T-helper 1 cell treated with Interleukin-12 subunit alpha and Interleukin-12 subunit beta and Interleukin-4 antibody, amounts not matched to agents 30 μg/mL and 1 μg/mL, for 36 hours (primary cell): ENCODE data around the gene SEC31A.
A peak's percentile ranks its signal among the peaks of the same experiment; 100 is the strongest.
"Not testable (repeated sequence)": the region's sequence is repeated elsewhere in the genome, so short reads cannot be mapped to it uniquely, and the experiment has no call there.

Experiments used
- H3K27ac Mint-ChIP-seq: one replicate; pipeline ENCODE4 v1.8.0; 2021; ENCODE audit warnings: mild to moderate bottlenecking, mixed read lengths
- H3K27me3 Mint-ChIP-seq: one replicate; pipeline ENCODE4 v1.8.0; 2021; ENCODE audit warnings: low read depth, mixed read lengths
- H3K36me3 Mint-ChIP-seq: one replicate; pipeline ENCODE4 v1.8.0; 2021; ENCODE audit warnings: low read depth, mixed read lengths
- H3K4me1 Mint-ChIP-seq: one replicate; pipeline ENCODE4 v1.8.0; 2021; ENCODE audit warnings: low read depth, mixed read lengths
- H3K4me3 Mint-ChIP-seq: one replicate; pipeline ENCODE4 v1.8.0; 2021; ENCODE audit warnings: mild to moderate bottlenecking, moderate library complexity, mixed read lengths
- H3K9me3 Mint-ChIP-seq: one replicate; pipeline ENCODE4 v1.8.0; 2021; ENCODE audit warnings: mixed read lengths

SEC31A gene

DNA sequence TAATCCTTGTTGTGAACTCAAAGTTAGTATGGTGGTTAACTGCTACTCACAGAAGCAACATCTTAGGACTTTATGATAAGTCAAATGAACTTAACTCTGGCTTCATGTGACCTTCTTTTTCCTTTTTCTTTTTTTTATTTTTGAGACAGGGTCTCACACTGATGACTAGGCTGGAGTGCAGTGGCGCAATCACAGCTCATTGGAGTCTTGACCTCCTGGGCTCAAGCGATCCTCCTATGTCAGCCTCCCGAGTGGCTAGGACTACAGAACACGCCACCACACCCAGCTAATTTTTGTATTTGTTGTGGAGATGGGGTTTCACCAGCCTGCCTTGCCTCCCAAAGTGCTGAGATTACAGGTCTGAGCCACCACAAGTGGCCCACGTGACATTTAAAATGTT is 22.4 kb downstream of the SEC31A start:
- Mint-ChIP-seq H3K4me3 (no peak overlapping the region), H3K27ac (no peak overlapping the region), H3K4me1 (peaks cover 24% of the 10 kb centered on the region), H3K27me3 (no peaks in the 10 kb centered on the region), H3K36me3 (peaks cover 56% of the 10 kb centered on the region), H3K9me3 (no peaks in the 10 kb centered on the region)

DNA sequence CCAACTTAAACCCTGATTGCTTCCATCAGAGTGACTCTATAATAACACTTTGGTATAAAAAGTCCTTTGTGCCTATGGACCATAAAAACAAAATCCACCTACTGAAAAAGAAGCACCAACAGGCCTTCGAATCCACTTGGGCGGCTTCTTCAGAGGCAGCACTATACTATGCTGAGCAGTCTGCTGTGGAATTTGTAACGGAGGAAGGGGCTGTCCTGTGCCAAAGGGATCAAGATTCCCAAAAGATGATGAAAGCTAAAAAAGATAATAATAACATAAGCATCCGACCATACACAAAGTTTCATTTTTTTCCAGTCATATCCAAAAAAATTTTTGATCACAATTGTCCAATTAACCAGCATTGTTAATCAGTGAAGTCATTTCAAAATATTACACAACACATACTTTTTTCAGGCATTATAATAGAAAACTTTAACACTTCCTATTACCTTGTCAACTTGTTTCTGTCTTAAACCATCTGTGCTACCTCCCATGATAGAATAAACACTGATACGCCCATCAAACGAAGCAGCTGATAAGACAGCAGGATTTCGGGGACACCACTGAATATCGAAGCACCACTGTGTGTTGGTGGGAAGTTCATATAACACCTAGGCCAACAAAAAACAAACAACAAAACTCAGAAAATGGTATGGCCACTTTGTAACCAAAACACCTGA is 24.1 kb downstream of the SEC31A start:
- Mint-ChIP-seq H3K27ac (peak overlapping the region; percentile 62), H3K36me3 (peaks cover 62% of the 10 kb centered on the region), H3K4me3 (no peak overlapping the region), H3K27me3 (no peaks in the 10 kb centered on the region), H3K9me3 (no peaks in the 10 kb centered on the region), H3K4me1 (peaks cover 24% of the 10 kb centered on the region)

DNA sequence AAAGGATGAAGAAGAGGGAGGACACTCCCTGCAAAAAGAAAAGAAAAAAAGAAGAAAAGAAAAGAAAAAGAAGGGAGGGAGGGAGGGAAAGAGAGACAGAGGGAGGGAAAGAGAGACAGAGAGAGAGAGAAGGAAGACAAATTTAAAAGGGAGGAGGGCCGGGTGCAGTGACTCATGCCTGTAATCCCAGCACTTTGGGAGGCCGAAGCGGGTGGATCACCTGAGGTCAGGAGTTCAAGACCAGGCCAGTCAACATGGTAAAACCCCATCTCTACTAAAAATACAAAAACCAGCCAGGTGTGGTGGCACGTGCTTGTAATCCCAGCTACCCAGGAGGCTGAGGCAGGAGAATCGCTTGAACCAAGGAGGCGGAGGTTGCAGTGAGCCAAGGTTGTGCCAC is 24.9 kb downstream of the SEC31A start:
- not testable (repeated sequence) for H3K27me3 Mint-ChIP-seq, H3K9me3 Mint-ChIP-seq
- Mint-ChIP-seq H3K4me3 (peak overlapping the region; percentile 1), H3K4me1 (peaks cover 26% of the 10 kb centered on the region), H3K27ac (peak overlapping the region; percentile 66), H3K36me3 (peaks cover 62% of the 10 kb centered on the region)

DNA sequence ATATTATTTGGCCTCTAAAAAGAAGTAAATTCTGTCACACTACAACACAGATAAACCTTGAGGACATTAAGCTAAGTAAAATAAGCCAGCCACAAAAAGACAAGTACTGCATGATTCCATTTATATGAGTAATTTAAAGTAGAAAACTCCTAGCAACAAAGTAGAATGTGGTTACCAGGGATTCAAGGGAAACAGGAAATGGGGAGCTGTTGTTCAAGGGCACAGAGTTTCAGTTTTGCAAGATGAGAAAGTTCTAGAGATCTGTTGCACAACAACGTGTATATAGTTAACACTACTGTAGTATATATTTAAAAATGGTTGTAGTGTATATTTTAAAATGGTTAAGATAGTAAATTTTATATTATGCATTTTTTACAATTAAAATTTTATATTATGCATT is 25.4 kb downstream of the SEC31A start:
- H3K9me3 Mint-ChIP-seq, result no peaks in the 10 kb centered on the region
- H3K27me3 Mint-ChIP-seq, result no peaks in the 10 kb centered on the region
- peak overlapping the region; percentile 38 for H3K4me3 Mint-ChIP-seq
- H3K4me1 Mint-ChIP-seq, result peaks cover 26% of the 10 kb centered on the region
- H3K27ac Mint-ChIP-seq, result peak overlapping the region; percentile 76
- H3K36me3 Mint-ChIP-seq, result peaks cover 59% of the 10 kb centered on the region

DNA sequence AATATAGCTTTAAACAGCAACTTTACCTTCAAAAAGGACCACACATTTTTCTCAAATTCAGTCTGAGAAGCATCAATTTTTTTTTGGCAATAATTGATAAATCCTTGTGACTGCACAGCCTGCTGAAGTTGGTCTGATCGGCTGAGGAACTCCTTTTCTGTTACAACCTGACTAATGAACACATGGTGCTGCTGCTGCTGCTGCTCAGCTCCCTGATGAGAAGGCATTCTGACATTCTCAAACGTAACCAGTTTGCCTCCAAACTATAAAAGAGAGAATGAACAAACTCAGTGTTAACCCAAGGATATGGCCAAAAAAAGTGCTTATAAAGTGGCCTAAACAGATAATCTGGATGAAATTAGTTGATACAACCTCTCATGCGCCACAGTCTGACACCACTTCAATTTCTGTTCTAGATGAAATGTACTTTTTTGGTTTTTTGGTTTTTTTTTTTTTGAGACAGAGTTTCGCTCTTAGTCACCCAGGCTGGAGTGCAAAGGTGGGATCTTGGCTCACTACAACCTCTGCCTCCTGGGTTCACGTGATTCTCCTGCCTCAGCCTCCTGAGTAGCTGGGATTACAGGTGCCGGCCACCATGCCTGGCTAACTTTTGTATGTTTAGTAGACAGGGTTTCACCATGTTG is 26.5 kb downstream of the SEC31A start:
- Mint-ChIP-seq H3K36me3 (peaks cover 52% of the 10 kb centered on the region), H3K9me3 (no peaks in the 10 kb centered on the region), H3K27ac (peak overlapping the region; percentile 87), H3K4me1 (peaks cover 26% of the 10 kb centered on the region), H3K4me3 (peak overlapping the region; percentile 73), H3K27me3 (no peaks in the 10 kb centered on the region)

DNA sequence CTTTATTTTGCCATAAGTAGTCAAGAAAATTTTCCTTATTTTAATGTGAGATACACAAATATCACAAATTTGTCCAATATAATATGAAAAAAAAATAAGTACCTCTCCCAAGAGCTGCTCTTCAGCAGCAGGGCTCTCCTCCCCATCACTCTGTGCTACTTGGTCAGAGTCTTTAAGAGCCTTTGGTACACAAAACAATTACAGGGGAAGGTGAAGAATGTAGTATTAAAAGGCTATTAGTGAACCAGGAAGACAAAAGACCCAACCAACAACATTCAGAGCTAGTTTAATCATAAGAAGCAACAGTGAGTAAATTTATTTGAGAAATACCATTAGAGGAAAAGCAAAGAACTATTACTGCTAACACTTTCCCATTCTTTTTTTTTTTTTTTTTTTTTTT is 29.4 kb downstream of the SEC31A start:
- peaks cover 36% of the 10 kb centered on the region for H3K36me3 Mint-ChIP-seq
- no peak overlapping the region for H3K27ac Mint-ChIP-seq
- H3K9me3 Mint-ChIP-seq, result no peaks in the 10 kb centered on the region
- H3K27me3 Mint-ChIP-seq, result no peaks in the 10 kb centered on the region
- no peak overlapping the region for H3K4me3 Mint-ChIP-seq
- H3K4me1 Mint-ChIP-seq, result peaks cover 17% of the 10 kb centered on the region

DNA sequence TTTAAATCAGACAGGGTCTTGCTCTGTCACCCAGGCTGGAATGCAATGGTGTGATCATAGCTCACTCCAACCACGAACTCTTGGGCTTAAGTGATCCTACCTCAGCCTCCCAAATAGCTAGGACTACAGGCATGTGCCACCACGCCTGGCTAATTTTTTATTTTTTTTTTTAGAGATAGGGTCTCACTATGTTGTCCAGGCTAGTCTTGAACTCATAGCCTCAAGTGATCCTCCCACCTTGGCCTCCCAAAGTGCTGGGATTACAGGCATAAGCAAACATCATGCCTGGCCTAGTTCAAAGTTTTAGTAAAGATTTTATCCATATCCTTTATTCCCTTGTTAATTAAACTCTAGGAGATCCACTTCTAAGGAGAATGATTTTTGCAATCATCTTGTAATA is 30.5 kb downstream of the SEC31A start:
- not testable (repeated sequence) for H3K9me3 Mint-ChIP-seq, H3K27me3 Mint-ChIP-seq, H3K4me3 Mint-ChIP-seq, H3K27ac Mint-ChIP-seq
- Mint-ChIP-seq H3K36me3 (peaks cover 34% of the 10 kb centered on the region), H3K4me1 (peaks cover 14% of the 10 kb centered on the region)

DNA sequence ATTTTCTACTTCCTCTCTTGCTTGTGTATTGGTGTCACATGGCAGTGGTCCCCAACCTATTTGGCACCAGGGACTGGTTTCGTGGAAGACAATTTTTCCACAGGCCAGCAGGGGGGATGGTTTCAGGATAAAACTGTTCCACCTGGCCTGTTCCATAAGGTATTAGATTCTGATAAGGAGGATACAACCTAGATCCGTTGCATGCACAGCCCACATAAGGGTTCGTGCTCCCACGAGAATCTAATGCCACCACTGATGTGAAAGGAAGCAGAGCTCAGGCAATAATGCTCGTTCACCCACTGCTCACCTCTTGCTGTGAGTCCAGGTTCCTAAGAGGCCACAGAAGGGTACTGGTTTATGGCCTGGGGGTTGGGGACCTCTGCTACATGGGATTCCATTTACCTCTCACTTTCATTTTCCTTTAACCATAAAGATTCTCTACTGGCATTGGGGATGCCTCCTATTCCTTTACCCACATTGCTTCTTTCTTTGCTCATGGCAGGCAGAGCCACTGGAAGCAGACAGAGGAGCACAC is 38.1 kb downstream of the SEC31A start:
- H3K36me3 Mint-ChIP-seq, result peaks cover 46% of the 10 kb centered on the region
- H3K4me3 Mint-ChIP-seq, result no peak overlapping the region
- no peaks in the 10 kb centered on the region for H3K27me3 Mint-ChIP-seq
- no peak overlapping the region for H3K27ac Mint-ChIP-seq
- no peaks in the 10 kb centered on the region for H3K9me3 Mint-ChIP-seq
- H3K4me1 Mint-ChIP-seq, result peaks cover 6% of the 10 kb centered on the region

DNA sequence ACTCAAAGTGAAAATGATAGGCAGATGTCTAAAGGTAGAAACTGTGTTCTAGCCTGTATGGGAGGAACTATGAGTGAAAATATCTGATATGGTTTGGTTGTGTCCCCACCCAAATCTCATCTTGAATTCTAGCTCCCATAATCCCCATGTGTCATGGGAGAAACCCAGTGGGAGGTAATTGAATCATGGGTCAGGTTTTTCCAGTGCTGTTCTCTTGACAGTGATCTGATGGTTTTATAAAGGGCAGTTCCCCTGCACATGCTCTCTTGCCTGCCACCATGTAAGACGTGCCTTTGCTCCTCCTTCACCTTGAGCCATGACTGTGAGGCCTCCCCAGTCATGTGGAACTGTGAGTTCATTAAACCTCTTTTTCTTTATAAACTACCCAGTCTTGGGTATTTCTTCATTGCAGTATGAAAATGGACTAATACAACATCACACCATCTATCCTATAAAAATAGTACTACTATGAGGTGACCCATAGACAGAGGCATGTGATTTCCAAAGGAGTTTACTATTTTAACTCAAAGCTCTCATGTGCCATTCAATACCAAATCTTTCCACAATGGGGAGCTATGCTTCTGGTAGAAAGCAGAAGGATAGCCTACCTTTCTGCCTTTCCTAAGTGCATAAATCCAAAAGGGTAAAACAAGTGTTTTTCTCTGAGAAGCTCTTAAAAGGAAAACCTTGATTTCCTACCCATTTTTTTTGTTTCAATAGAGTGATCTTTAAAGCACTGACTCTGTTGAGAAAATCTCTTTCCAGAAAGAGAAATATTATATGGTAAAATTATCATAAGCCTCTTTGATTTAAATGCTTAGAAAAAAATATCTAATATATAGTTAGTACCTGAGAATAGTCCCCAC is 38.8 kb downstream of the SEC31A start:
- Mint-ChIP-seq H3K4me3 (no peak overlapping the region), H3K27ac (peak overlapping the region; percentile 15), H3K4me1 (peaks cover 7% of the 10 kb centered on the region), H3K9me3 (no peaks in the 10 kb centered on the region), H3K27me3 (no peaks in the 10 kb centered on the region), H3K36me3 (peaks cover 48% of the 10 kb centered on the region)

DNA sequence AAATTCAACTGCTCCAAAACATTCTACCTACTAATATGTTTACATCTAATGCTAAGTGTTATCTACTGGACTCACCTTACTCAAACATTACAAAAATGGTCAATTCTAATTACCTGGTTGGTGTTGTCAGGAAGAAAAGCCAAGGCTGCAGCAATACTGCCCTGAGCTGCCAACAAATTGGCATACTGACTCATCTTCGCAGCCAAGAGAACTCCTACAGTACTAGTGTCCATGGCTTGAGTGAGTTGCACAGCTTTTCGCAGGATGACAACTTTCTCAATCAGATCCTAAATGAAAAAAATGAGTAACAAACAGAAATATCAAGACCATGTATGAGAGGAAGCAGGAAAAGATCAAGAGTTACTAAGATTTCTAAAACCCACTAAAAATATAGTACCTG is 39.6 kb downstream of the SEC31A start:
- Mint-ChIP-seq H3K36me3 (peaks cover 48% of the 10 kb centered on the region), H3K9me3 (no peaks in the 10 kb centered on the region), H3K4me3 (no peak overlapping the region), H3K27ac (no peak overlapping the region), H3K27me3 (no peaks in the 10 kb centered on the region), H3K4me1 (peaks cover 7% of the 10 kb centered on the region)

DNA sequence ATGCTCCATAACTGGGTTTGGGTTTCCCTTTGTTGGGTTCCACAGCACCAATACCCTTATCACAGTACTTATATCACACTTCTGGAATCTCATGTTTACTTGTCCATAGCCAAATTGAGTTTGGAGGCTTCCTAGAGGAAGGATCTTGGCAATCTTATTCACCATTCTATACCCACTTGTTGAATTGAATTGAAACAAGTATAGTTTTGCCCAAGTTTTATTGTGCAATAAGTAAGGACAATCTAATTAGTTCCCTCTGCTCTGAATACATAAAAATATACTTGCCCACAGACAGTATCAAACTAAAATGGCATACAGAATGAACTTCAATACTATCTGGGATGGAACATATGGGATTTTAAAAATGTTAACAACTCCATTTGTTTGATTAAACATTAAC is 40.3 kb downstream of the SEC31A start:
- no peak overlapping the region for H3K27ac Mint-ChIP-seq

DNA sequence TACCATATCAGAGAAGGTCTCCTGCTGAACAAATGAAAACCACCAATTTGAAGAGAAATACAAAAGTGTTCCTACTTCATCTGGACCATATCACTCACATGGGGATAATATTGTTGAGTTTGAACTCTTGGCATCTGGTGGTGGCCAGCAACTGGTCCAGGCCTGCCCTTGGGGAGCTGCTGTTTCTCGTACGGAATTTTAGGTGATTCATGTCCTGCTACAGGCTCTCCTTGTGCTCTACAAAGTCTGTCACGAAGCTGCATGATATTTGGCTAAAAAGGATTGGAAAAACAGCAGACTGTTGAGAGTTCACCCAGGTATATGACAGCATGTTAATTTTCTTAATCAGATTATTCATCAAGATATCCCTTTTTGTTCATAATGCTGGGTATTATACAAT is 42.2 kb downstream of the SEC31A start:
- Mint-ChIP-seq H3K9me3 (no peaks in the 10 kb centered on the region), H3K36me3 (peaks cover 55% of the 10 kb centered on the region), H3K27ac (no peak overlapping the region), H3K4me3 (no peak overlapping the region), H3K4me1 (peaks cover 9% of the 10 kb centered on the region), H3K27me3 (no peaks in the 10 kb centered on the region)

More for the DNA sequence above, 40.3 kb downstream of the SEC31A start:
- peaks cover 46% of the 10 kb centered on the region for H3K36me3 Mint-ChIP-seq
- no peaks in the 10 kb centered on the region for H3K27me3 Mint-ChIP-seq
- no peak overlapping the region for H3K4me3 Mint-ChIP-seq
- H3K9me3 Mint-ChIP-seq, result no peaks in the 10 kb centered on the region
- H3K4me1 Mint-ChIP-seq, result peaks cover 7% of the 10 kb centered on the region

DNA sequence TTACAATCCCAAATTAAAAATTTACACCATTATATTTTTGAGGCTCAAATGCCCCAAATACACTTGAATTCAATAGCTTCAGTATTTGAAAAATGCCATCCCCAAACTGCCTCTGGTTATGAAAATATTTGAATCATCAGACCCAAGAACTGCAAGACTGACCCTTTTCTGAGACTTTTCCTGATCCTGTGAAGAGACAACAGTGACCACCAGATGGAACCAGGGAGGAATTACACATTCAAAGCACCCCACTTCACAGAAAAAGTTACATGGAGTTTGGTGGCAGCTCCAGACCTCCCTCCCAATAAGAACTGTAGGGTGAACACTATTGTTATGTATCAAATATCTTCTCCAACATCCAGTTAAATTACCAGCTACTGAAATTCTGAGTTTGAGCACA is 48.4 kb downstream of the SEC31A start:
- H3K9me3 Mint-ChIP-seq, result no peaks in the 10 kb centered on the region
- H3K27ac Mint-ChIP-seq, result no peak overlapping the region
- peaks cover 5% of the 10 kb centered on the region for H3K4me1 Mint-ChIP-seq
- peaks cover 43% of the 10 kb centered on the region for H3K36me3 Mint-ChIP-seq
- H3K4me3 Mint-ChIP-seq, result no peak overlapping the region
- no peaks in the 10 kb centered on the region for H3K27me3 Mint-ChIP-seq

DNA sequence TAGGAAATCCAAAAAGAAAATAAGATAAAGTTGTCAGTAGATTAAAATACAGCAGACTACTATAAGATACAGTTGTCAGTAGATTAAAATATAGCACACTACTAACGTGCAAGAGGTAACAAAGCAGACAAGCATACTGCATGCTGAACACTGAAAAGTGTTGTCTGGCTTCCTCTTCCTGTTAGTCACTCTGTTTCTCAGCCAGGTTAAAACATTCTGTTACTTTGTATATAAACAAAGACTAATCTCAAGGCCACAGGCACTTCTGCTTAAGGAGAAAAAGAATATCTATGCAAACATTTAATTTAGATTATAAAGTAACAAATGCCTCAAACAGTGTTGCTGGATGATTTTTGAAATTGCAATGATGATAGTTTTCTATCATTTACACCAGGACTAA is 51.3 kb downstream of the SEC31A start:
- Mint-ChIP-seq H3K27me3 (no peaks in the 10 kb centered on the region), H3K4me3 (no peak overlapping the region), H3K36me3 (peaks cover 42% of the 10 kb centered on the region), H3K4me1 (peaks cover 2% of the 10 kb centered on the region), H3K27ac (no peak overlapping the region), H3K9me3 (no peaks in the 10 kb centered on the region)
